Left lung (tissue), 14 donors: Measurements from ENCODE around the gene ARHGAP8. TPM values are rescaled to one million over a fixed set of nuclear protein-coding genes. Genes with fewer than 3 reads are reported as not detected.

Experiments used
- ATAC-seq: fragments of 200-7000 bp; cut with Tn5 transposase; one replicate; pipeline ENCODE4 v1.9.1; 2020; ENCODE audit warnings: moderate library complexity
- DNase-seq, 4 donors: peaks; one replicate each; pipeline ENCODE4 v3.0.0-alpha.2; 2013 to 2020
- H3K27ac ChIP-seq, 2 donors: fragments of 200-600 bp; sonication (generic) in 1 of 2; one replicate each; pipeline versions ENCODE4 v1.5.0 to v1.8.0; 2020 to 2021
- H3K27me3 ChIP-seq, 2 donors: fragments of 200-600 bp; sonication (generic) in 1 of 2; one replicate each; pipeline versions ENCODE4 v1.5.0 to v1.8.0; 2020 to 2021
- H3K36me3 ChIP-seq, 2 donors: fragments of 200-600 bp; sonication (generic) in 1 of 2; one replicate each; pipeline versions ENCODE4 v1.5.0 to v1.8.0; 2020 to 2021
- H3K4me1 ChIP-seq, 2 donors: fragments of 200-600 bp; one replicate each; pipeline ENCODE4 v1.8.0; 2021
- H3K4me3 ChIP-seq, 2 donors: fragments of 200-600 bp; sonication (generic) in 1 of 2; one replicate each; pipeline versions ENCODE4 v1.5.0 to v1.8.0; 2020 to 2021; ENCODE audit warnings: mild to moderate bottlenecking in 1 of 2
- H3K9me3 ChIP-seq, 2 donors: fragments of 200-600 bp; sonication (generic) in 1 of 2; one replicate each; pipeline versions ENCODE4 v1.5.0 to v1.8.0; 2020 to 2021
- intact Hi-C, 2 donors: fragments of 100-400 bp; cut with DNase I; formaldehyde crosslinking; loops; one replicate each; pipeline versions ENCODE4 v1.11.2 to v1.14.2; 2022
- long read RNA-seq, 12 donors: library from polyadenylated mRNA in 2 of 12; unstranded in 2 of 12; transcript quantifications; one replicate each; pipeline ENCODE4 v2.0.0 and lab custom pipeline, GENCODE V29; 2019 to 2026
- polyA plus RNA-seq, 6 donors: library from polyadenylated mRNA; unstranded; fragments of 120-200 nt; gene quantifications; one replicate each; pipeline ENCODE4 v1.2.1, GENCODE V29; 2013; ENCODE audit not compliant: insufficient read length in 6 of 6
- total RNA-seq, 2 donors: library from RNA; stranded (reverse); fragmentation: NEBNext Ultra II Directional; extraction: Animal tissue kit (Norgen Biotek cat#: 25700); gene quantifications; one replicate each; pipeline ENCODE4 v1.2.1, GENCODE V29; 2021
- TF ChIP-seq, protein P1 (sequence below), 2 donors: fragments of 200-600 bp; sonication (generic) in 1 of 2; IDR thresholded peaks; one replicate each; pipeline versions ENCODE4 v1.5.0 to v1.8.0; 2021; ENCODE audit warnings: antibody characterized with exemption in 2 of 2
- donor health status: DM: no; HTN: yes; CAD: no.
- donor health status: DM: no; HTN: no; CAD: no.

The ARHGAP8 gene
- total RNA-seq, result 10 to 100 TPM; 18.3 to 23.4 TPM
- 10 to 100 TPM; 22.5 to 47.0 (median 39.1) TPM for polyA plus RNA-seq
- long read RNA-seq, donor 1, transcript ARHGAP8-209 (2 exons, 363 nt), result major isoform, 5 of 25 reads
- long read RNA-seq, donor 1, partial matches to known transcripts, result 15 of 25 reads
- long read RNA-seq, donor 1, other reads (novel, unspliced or antisense), result 0 of 25 reads
- long read RNA-seq, donor 2, transcript ARHGAP8-209 (2 exons, 363 nt), result major isoform, 11 of 19 reads
- long read RNA-seq, donor 2, partial matches to known transcripts, result 5 of 19 reads
- long read RNA-seq, donor 2, other reads (novel, unspliced or antisense), result 0 of 19 reads
- long read RNA-seq, donor 3, partial matches to known transcripts, result 0 of 1 reads
- long read RNA-seq, donor 3, other reads (novel, unspliced or antisense), result 0 of 1 reads
- long read RNA-seq, donor 4, transcript ARHGAP8-202 (12 exons, 1,584 nt), result major isoform, 5 of 14 reads
- long read RNA-seq, donor 4, partial matches to known transcripts, result 7 of 14 reads
- long read RNA-seq, donor 4, other reads (novel, unspliced or antisense), result 1 of 14 reads
- long read RNA-seq, donor 5, partial matches to known transcripts, result 0 of 6 reads
- long read RNA-seq, donor 5, other reads (novel, unspliced or antisense), result 0 of 6 reads
- long read RNA-seq, donor 6, partial matches to known transcripts, result 0 of 3 reads
- long read RNA-seq, donor 6, other reads (novel, unspliced or antisense), result 0 of 3 reads
- long read RNA-seq, donor 7, partial matches to known transcripts, result 0 of 4 reads
- long read RNA-seq, donor 7, other reads (novel, unspliced or antisense), result 0 of 4 reads
- long read RNA-seq, donor 8, transcript ARHGAP8-209 (2 exons, 363 nt), result major isoform, 18 of 45 reads
- long read RNA-seq, donor 8, partial matches to known transcripts, result 20 of 45 reads
- long read RNA-seq, donor 8, other reads (novel, unspliced or antisense), result 0 of 45 reads
- long read RNA-seq, donor 9, result 0 reads
- long read RNA-seq, donor 10, transcript ARHGAP8-202 (12 exons, 1,584 nt), result major isoform, 5 of 10 reads
- long read RNA-seq, donor 10, partial matches to known transcripts, result 4 of 10 reads
- long read RNA-seq, donor 10, other reads (novel, unspliced or antisense), result 0 of 10 reads
- long read RNA-seq, donor 11, result 0 reads
- long read RNA-seq, donor 12, partial matches to known transcripts, result 0 of 2 reads
- long read RNA-seq, donor 12, other reads (novel, unspliced or antisense), result 0 of 2 reads

DNA sequence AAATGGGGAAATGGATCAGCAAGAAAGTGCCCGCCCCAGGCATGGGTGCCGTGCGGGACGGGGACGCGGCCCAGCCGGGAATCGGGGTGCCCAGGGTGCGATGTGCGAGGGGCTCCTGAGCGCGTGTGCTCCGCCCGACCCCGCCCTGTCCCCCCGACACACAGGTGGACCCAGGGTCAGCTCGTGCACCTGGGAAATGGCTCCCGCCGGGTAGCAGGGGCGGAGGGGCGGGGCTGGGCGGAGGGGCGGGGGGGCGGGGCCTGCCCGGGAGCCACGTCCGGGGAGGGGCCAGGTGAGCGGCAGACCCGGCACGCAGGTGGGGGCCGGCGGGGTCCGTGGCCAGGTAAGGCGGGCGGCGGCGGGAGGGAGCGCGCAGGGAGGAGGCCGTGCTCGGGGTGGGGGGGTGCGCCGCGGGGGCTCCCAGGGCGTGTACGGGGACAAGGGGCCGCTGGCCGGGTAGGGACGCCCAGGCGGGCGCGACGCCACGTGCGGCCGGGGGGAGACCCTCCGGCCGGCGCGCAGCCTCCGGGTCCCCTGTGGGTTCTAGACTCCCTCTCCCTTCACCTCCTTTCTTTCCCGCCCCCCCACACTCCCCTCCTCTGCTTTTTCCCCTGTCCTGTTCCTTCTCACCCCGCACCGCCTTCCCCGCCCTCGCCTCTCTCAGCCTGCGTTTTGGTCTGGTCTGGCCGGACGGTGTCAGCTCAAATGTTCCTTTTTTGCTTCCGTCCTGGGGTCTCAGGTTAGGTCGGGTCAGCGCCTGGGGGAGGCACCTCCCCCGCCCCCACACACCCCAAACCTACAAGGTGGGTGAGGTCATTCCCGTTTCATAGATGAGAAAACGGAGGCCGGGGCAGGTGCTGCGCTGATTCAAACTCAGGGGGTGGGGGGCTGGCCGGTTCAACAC is at the start of gene ARHGAP8:
ARHGAP8 (plus strand) TSS at position 291 of the 904 bp plus-strand sequence. CDS start 33,953 bp downstream, outside the sequence.
- TF ChIP-seq, protein P1, sequence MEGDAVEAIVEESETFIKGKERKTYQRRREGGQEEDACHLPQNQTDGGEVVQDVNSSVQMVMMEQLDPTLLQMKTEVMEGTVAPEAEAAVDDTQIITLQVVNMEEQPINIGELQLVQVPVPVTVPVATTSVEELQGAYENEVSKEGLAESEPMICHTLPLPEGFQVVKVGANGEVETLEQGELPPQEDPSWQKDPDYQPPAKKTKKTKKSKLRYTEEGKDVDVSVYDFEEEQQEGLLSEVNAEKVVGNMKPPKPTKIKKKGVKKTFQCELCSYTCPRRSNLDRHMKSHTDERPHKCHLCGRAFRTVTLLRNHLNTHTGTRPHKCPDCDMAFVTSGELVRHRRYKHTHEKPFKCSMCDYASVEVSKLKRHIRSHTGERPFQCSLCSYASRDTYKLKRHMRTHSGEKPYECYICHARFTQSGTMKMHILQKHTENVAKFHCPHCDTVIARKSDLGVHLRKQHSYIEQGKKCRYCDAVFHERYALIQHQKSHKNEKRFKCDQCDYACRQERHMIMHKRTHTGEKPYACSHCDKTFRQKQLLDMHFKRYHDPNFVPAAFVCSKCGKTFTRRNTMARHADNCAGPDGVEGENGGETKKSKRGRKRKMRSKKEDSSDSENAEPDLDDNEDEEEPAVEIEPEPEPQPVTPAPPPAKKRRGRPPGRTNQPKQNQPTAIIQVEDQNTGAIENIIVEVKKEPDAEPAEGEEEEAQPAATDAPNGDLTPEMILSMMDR (IDR thresholded peaks at IDR 0.05), result no peak
- no peaks in the 10 kb centered on the region for H3K36me3 ChIP-seq
- peak in 2 of 4 donors; percentile 54 to 81 for DNase-seq
- H3K27me3 ChIP-seq, result peaks cover 0 to 64% of the 10 kb centered on the region in 2 donors
- peak within 1 kb of the TSS in 1 of 2 donors; percentile 37 for H3K27ac ChIP-seq
- peak; percentile 70 for ATAC-seq
- H3K4me1 ChIP-seq, result peaks cover 0 to under 1% of the 10 kb centered on the region in 2 donors
- H3K9me3 ChIP-seq, result no peaks in the 10 kb centered on the region
- peak within 1 kb of the TSS; percentile 29 to 39 for H3K4me3 ChIP-seq
- intact Hi-C loops, result no loop called here

DNA sequence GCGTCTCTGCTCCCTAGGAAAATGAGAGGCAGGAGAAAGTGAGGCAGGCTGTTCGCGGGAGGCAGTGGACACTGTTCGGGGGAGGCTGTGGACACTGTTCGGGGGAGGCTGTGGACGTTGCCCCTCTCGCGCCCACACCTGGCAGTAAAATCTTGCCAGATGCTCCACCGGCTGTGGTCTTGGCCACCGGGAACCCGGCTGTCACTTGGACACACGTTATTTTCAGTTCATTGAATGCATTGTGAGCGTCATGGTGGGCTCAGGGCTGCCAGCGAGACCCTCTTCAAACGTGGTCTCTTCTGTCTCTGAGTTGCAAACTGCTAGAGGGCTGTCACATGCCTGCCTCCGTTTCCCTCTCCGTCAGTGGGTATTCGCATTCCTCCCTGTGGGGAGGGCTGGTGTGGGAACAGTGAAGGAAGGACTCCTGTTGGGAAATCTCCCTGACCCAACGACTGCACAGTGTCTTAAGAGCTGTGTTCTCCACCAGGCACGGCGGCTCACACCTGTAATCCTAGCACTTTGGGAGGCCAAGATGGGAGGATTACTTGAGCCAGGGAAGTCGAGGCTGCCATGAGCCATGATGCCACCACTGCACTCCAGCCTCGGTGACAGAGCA is 49.0 kb upstream of the ARHGAP8 start:
- TF ChIP-seq, protein P1 (IDR thresholded peaks at IDR 0.05), result no peak
- Histone ChIP-seq H3K4me3 (peak overlapping the region; percentile 54 to 67), H3K4me1 (peaks cover 7 to 21% of the 10 kb centered on the region in 2 donors), H3K36me3 (no peaks in the 10 kb centered on the region), H3K27me3 (peaks cover 0 to 26% of the 10 kb centered on the region in 2 donors), H3K9me3 (no peaks in the 10 kb centered on the region), H3K27ac (no peak overlapping the region)
- no peak for ATAC-seq
- DNase-seq, result no peak
- intact Hi-C loops, result no loop called here

DNA sequence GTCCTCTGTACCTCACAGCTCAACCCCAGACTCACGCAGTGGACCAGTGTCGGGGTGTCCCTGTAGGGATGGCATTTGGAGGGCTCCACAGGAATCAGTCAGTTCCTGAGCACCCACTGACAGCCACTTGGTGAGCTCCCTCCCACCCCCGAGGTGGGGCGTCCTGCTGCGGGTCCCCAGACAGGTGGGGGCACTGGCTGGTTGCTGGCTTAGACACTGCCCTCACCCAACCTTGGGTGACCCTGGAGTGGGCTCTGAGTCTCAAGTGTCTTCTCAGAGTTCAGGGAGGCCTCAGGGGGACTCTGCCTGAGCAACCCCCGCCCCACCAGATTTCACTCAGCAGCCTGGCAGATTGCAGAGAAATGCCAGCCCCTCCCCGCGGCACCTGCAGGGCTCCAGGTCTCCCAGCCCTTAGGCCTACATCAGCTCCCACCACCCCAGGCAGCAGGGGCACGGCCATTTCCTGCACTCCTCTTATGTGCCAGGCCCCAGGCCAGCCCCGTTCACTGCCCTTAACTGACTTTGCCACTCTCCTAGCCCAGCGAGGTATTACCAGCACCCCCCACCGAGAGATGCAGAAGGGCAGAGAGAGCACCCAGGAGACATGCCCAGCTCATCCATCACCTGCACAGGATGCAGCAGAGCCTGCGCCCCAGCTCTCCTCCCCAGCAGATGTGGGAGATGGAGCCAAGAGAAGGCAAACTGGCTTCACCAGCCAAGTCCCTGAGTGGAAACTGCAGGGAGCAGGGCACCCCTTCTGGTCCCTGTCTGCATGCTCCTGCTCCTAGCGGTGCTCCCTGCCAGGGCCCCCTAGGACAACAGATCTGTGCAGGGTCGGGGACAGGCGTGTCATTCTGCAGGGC is 48.0 kb upstream of the ARHGAP8 start:
- no peak for DNase-seq
- Histone ChIP-seq H3K27ac (no peak overlapping the region), H3K36me3 (no peaks in the 10 kb centered on the region), H3K4me3 (no peak overlapping the region), H3K9me3 (no peaks in the 10 kb centered on the region), H3K27me3 (peaks cover 0 to 26% of the 10 kb centered on the region in 2 donors), H3K4me1 (peaks cover 5 to 21% of the 10 kb centered on the region in 2 donors)
- ATAC-seq, result no peak
- intact Hi-C loops, result no loop called here
- TF ChIP-seq, protein P1 (IDR thresholded peaks at IDR 0.05), result no peak

DNA sequence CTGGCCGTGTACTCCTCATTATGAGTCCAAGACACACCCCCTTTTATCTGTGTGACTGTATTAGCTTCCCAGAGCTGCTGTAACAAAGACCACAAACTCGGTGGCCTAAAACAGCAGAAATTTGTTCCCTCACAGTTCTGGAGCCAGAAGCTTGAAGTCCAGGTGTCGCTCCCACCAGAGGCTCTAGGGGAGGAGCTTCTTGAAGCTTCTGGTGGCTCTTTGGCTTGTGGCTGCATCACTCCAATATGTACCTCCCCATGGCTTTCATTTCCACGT is 47.4 kb upstream of the ARHGAP8 start:
- intact Hi-C loops, result no loop called here
- DNase-seq (no peak), ATAC-seq (no peak)
- Histone ChIP-seq H3K9me3 (no peaks in the 10 kb centered on the region), H3K4me1 (peaks cover 5 to 21% of the 10 kb centered on the region in 2 donors), H3K27ac (no peak overlapping the region), H3K4me3 (no peak overlapping the region), H3K36me3 (no peaks in the 10 kb centered on the region), H3K27me3 (peaks cover 0 to 26% of the 10 kb centered on the region in 2 donors)
- TF ChIP-seq, protein P1 (IDR thresholded peaks at IDR 0.05), result no peak
